Adrenal gland (tissue), 12 donors: ENCODE data around the gene CEP72. TPM values are rescaled to one million over a fixed set of nuclear protein-coding genes. Genes with fewer than 3 reads are reported as not detected.
"Not testable (repeated sequence)": the region's sequence is repeated elsewhere in the genome, so short reads cannot be mapped to it uniquely, and the experiment has no call there.

Experiments
- DNase-seq, 7 donors: peaks; one replicate each; pipeline ENCODE4 v3.0.0-alpha.2; 2019 to 2020
- H3K27ac ChIP-seq, 5 donors: fragments of 200-600 bp; sonication (generic) in 4 of 5; 1 replicate in 3 of 5; 2 replicates in 2 of 5; pipeline versions ENCODE4 v1.5.1 to v1.8.0; 2016 to 2020; ENCODE audit warnings: mild to moderate bottlenecking in 1 of 5
- H3K27me3 ChIP-seq: fragments of 200-600 bp; 2 replicates; pipeline ENCODE4 v1.8.0; 2021
- H3K36me3 ChIP-seq, 2 donors: fragments of 200-600 bp; replicated peaks in 1 of 2; 1 replicate in 1 of 2; 2 replicates in 1 of 2; pipeline versions ENCODE4 v1.5.1 to v1.8.0; 2018 to 2022
- H3K4me1 ChIP-seq, 2 donors: fragments of 200-600 bp; replicated peaks in 1 of 2; 1 replicate in 1 of 2; 2 replicates in 1 of 2; pipeline versions ENCODE4 v1.5.1 to v1.8.0; 2018 to 2021
- H3K4me3 ChIP-seq, 4 donors: fragments of 200-600 bp; sonication (generic) in 3 of 4; one replicate each; pipeline ENCODE4 v1.5.1; 2016 to 2018
- H3K9me3 ChIP-seq, 3 donors: fragments of 200-600 bp; sonication (generic) in 1 of 3; replicated peaks in 1 of 3; 1 replicate in 2 of 3; 2 replicates in 1 of 3; pipeline versions ENCODE4 v1.5.1 to v1.8.0; 2016 to 2021
- POLR2A ChIP-seq, 2 donors: fragments of 450-650 bp; IDR thresholded peaks; one replicate each; pipeline ENCODE4 v1.6.1; 2017; ENCODE audit warnings: antibody characterized with exemption in 2 of 2, mild to moderate bottlenecking in 2 of 2, moderate library complexity in 1 of 2
- WGBS, 4 donors: extraction: QIAGEN DNeasy Blood & Tissue Kit in 2 of 4; methylation state at CpG; one replicate each; pipeline versions ENCODE4 v1.1.5 to v1.1.7; 2013 to 2017; 5-methylcytosine and 5-hydroxymethylcytosine counted together
- intact Hi-C, 2 donors: fragments of 100-400 bp; cut with DNase I; formaldehyde crosslinking; loops; one replicate each; pipeline versions ENCODE4 v1.14.1 to v1.15.0; 2022 to 2023
- polyA plus RNA-seq, 3 donors: library from polyadenylated mRNA; stranded (reverse); fragments of 200-250 nt in 2 of 3; fragments of 350-450 nt in 1 of 3; fragmentation: Illumina TruSeq in 1 of 3; extraction: RNeasy Lipid Tissue Mini Kit (QIAGEN cat#74804) in 1 of 3; gene quantifications; one replicate each; pipeline ENCODE4 v1.2.3, GENCODE V29; 2013 to 2014
- total RNA-seq, 9 donors: library from RNA; depleted of rRNA in 4 of 9; stranded (reverse); fragments of >200 nt in 4 of 9; fragments of 120-200 nt in 1 of 9; fragmentation: NEBNext Ultra II Directional in 1 of 9; extraction: Animal tissue kit (Norgen Biotek cat#: 25700) in 1 of 9; gene quantifications; one replicate each; pipeline versions ENCODE4 v1.1.0 to v1.2.4, GENCODE V29; 2013 to 2023
- TF ChIP-seq, protein P1 (sequence below), 6 experiments: fragments of 450-650 bp in 4 of 6; fragments of 200-600 bp in 2 of 6; sonication (generic) in 1 of 6; IDR thresholded peaks; 1 replicate in 5 of 6; 2 replicates in 1 of 6; pipeline versions ENCODE4 v1.5.1 to v1.8.0; 2016 to 2021; ENCODE audit warnings: antibody characterized with exemption in 6 of 6, mild to moderate bottlenecking in 2 of 6, moderate library complexity in 1 of 6
- donor health status: healthy with polysubstance abuse.
- donor health status: Bipolar disorder and iron deficiency.
- donor health status: DM: yes; HTN: yes; CAD: no.
- donor health status: DM: no; HTN: no; CAD: no.
- donor health status: DM: no; HTN: no; CAD: no.
- donor health status: DM: yes; HTN: yes; CAD: no.

The CEP72 gene
- total and polyA plus RNA-seq, 12 donors = 0.36 to 7.8 (median 2.5) TPM

DNA sequence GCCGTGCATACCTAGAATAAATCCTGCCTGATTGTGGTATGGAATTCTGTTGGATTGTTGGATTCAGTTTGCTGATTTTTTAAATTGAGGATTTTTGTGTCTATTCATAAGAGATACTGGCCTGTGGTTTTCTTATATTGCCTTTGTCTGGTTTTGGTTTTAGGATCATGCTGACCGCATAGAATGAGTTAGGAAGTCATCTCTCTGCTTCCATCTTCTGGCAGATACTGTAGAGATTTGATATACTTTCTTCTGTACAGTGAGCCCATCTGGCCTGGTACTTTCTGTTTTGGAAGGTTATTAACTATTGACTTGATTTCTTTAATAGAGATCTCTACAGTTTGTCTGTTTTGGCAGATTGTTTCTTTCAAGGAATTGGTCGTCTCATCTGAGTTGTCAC lies 14.7 kb downstream of the CEP72 start:
- Histone ChIP-seq H3K27ac (no peak overlapping the region), H3K4me1 (no peaks in the 10 kb centered on the region), H3K4me3 (no peak overlapping the region), H3K36me3 (no peaks in the 10 kb centered on the region), H3K9me3 (no peaks in the 10 kb centered on the region), H3K27me3 (no peaks in the 10 kb centered on the region)
- WGBS, 4 donors = 87 to 94% (median 92%) methylated on average over 3 of the region's 3 CpGs
- no peak for DNase-seq
- TF ChIP-seq, protein P1, sequence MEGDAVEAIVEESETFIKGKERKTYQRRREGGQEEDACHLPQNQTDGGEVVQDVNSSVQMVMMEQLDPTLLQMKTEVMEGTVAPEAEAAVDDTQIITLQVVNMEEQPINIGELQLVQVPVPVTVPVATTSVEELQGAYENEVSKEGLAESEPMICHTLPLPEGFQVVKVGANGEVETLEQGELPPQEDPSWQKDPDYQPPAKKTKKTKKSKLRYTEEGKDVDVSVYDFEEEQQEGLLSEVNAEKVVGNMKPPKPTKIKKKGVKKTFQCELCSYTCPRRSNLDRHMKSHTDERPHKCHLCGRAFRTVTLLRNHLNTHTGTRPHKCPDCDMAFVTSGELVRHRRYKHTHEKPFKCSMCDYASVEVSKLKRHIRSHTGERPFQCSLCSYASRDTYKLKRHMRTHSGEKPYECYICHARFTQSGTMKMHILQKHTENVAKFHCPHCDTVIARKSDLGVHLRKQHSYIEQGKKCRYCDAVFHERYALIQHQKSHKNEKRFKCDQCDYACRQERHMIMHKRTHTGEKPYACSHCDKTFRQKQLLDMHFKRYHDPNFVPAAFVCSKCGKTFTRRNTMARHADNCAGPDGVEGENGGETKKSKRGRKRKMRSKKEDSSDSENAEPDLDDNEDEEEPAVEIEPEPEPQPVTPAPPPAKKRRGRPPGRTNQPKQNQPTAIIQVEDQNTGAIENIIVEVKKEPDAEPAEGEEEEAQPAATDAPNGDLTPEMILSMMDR (IDR thresholded peaks at IDR 0.05) = no peak
- no peak for TF ChIP-seq POLR2A (IDR thresholded peaks at IDR 0.05)
- intact Hi-C loops = no loop called here

DNA sequence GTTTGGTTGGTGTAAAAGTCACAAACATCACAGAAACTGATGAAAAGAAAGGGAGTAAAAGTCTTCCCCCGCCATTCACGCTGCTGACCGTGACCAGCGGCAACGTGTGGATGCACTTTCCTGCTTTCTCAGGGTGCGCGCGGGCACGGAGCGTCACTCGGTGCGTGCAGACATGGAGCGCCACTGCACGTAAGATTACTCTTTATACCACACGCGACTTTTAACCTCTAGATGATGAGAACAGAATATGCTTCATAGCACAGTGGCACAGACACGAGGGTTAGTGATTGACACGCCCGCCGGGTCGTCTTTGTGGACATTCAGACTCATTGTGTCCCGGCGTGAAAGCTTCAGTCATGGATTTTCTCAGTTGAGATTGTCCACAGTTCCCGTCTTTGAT lies 15.7 kb downstream of the CEP72 start:
- Histone ChIP-seq H3K27me3 (no peaks in the 10 kb centered on the region), H3K4me3 (no peak overlapping the region), H3K9me3 (no peaks in the 10 kb centered on the region), H3K27ac (no peak overlapping the region), H3K36me3 (no peaks in the 10 kb centered on the region), H3K4me1 (no peaks in the 10 kb centered on the region)
- intact Hi-C loops = no loop called here
- TF ChIP-seq POLR2A (IDR thresholded peaks at IDR 0.05) = no peak
- TF ChIP-seq, protein P1 (IDR thresholded peaks at IDR 0.05) = no peak
- DNase-seq = no peak
- 93 to 97% (median 96%) methylated on average over 24 of the region's 24 CpGs for WGBS, 4 donors

DNA sequence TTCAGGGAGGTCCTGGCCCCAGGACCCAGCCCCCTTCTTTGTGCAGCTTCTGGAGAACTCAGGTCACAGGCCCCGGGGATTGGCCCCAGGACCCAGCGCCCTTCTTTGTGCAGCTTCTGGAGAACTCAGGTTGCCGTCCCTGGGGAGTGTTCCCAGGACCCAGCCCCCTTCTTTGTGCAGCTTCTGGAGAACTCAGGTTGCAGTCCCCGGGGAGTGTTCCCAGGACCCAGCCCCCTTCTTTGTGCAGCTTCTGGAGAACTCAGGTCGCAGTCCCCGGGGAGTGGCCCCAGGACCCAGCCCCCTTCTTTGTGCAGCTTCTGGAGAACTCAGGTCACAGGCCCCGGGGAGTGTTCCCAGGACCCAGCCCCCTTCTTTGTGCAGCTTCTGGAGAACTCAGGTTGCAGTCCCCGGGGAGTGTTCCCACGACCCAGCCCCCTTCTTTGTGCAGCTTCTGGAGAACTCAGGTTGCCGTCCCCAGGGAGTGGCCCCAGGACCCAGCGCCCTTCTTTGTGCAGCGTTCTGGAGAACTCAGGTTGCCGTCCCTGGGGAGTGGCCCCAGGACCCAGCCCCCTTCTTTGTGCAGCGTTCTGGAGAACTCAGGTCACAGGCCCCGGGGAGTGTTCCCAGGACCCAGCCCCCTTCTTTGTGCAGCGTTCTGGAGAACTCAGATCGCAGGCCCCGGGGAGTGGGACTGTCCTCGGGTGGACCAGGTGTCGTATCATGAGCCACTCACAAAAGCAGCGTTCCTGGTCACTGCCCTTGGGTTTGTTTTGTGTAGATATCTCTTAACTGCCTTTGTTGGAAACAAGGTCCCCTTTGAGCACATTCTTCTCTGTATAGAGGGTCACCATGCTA lies 16.4 kb downstream of the CEP72 start:
- H3K9me3 ChIP-seq, H3K27ac ChIP-seq, H3K36me3 ChIP-seq, H3K4me3 ChIP-seq, H3K27me3 ChIP-seq, H3K4me1 ChIP-seq, intact Hi-C loops: not testable (repeated sequence)
- WGBS, 4 donors = 79 to 88% (median 86%) methylated on average over 17 to 21 of the region's 21 CpGs
- peak in 1 of 7 donors; percentile 9 for DNase-seq

DNA sequence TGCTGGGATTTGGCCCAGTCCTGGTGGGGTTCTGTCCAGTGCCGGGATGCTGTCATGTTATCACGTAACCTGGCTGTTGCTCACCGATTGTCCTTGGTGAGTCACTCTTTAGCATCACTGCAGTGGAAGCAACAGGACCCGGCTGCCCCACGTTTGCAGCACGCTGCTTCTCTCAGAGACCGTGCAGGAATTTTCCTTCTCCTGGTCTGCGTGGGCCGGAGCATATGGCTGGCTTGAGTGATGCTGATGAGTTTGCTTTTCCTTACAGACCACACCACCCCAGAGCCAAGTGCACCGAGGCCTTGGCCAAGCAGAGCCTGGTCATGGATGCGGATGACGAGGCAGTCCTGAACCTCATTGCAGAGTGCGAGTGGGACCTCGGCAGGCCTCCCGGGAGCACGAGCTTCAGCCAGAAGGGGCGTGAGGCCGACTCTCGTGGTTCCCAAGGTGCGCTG lies 21.4 kb downstream of the CEP72 start:
- H3K27ac ChIP-seq = no peak overlapping the region
- intact Hi-C loops = no loop called here
- H3K36me3 ChIP-seq = peaks cover 0 to 7% of the 10 kb centered on the region in 2 donors
- no peaks in the 10 kb centered on the region for H3K9me3 ChIP-seq
- TF ChIP-seq, protein P1 (IDR thresholded peaks at IDR 0.05) = no peak
- no peak for TF ChIP-seq POLR2A (IDR thresholded peaks at IDR 0.05)
- no peaks in the 10 kb centered on the region for H3K4me1 ChIP-seq
- peak in 2 of 7 donors; percentile 29 to 42 for DNase-seq
- WGBS, 4 donors = 66 to 80% (median 73%) methylated on average over 10 to 20 of the region's 20 CpGs
- H3K27me3 ChIP-seq = no peaks in the 10 kb centered on the region
- H3K4me3 ChIP-seq = no peak overlapping the region

DNA sequence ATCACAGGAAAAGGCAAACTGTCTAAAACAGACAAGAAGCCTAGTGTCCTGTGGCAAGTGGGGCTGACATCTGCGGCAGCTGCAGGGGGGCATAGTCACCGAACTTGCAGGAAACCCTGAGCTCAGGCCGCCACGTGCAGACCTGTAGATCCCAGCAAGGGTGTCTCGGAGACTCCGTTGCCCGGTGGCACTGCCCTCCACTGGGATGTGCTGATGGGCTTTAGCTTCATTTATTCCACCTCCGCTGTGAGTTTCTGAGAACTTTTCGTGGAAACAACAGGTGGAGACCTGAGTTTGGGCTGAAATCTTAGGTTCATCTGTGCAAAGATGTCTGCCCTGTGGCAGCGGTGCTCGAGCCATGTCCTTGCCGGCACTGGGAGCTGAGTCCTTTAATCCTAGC lies 22.1 kb downstream of the CEP72 start:
- Histone ChIP-seq H3K27me3 (no peaks in the 10 kb centered on the region), H3K4me3 (no peak overlapping the region), H3K27ac (no peak overlapping the region), H3K9me3 (no peaks in the 10 kb centered on the region), H3K4me1 (no peaks in the 10 kb centered on the region), H3K36me3 (peaks cover 0 to 7% of the 10 kb centered on the region in 2 donors)
- intact Hi-C loops = no loop called here
- WGBS, 4 donors = 84 to 96% (median 95%) methylated on average over 5 to 12 of the region's 12 CpGs
- TF ChIP-seq, protein P1 (IDR thresholded peaks at IDR 0.05) = no peak
- no peak for TF ChIP-seq POLR2A (IDR thresholded peaks at IDR 0.05)
- no peak for DNase-seq
